Measurements from ENCODE around the gene ZMYND10.

The ZMYND10 gene

DNA sequence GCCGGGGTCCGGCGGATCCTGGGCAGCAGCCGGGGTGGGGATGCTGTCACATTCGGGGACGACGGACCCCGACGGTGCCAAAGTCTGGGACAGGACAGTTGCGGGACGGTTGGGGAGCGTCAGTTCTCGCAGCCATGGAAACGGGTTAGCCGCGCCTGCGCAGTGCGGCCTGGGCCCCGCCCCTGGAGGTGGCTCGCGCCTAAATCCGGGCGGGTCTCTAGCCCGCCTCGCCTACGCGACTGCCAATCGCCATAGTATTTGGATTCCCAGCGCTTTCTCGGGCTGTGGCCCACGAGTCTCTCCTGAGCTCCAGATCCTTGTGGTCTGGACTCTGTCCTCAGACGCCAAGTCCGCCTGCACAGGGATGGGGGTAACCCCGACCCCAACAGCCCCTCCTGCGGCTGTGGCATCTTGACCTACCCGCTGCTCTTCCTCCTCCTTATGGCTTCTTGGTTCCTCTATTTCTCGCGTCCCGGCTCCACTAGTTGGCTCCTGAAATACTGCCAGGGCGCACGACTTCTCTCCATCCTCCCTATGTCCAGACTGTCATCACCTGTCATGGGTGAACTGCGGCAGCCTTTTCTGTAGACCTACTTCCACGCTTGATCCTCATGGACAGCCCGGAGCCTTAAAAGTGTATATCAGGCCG lies at the start of gene ZMYND10:
Gene ZMYND10, minus strand, starts transcription at position 147 of the 649 bp plus-strand sequence. CDS start 153 bp downstream, outside the sequence.
- DNase-seq: peak; percentile 76 to 79

DNA sequence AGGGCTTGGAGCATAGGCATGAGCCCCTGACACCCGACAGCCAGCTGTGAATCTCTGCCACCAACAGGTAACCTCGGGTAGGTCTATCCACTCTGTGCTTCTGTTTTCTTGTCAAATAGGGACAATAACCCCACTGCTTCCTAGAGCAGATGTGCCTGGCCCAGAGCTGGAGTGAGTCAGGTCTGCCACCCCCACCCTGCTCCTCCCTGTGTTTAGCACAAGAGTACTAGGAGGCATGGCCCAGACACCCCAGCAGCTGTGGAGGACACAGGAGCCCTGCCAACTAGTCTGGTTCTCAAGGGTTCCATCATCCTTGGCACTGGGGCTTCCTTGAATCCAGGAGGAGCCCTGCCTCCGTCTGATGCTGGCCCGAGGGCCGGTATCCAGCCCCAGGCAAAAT lies 47.5 kb upstream of the ZMYND10 start:
- no peak for DNase-seq

DNA sequence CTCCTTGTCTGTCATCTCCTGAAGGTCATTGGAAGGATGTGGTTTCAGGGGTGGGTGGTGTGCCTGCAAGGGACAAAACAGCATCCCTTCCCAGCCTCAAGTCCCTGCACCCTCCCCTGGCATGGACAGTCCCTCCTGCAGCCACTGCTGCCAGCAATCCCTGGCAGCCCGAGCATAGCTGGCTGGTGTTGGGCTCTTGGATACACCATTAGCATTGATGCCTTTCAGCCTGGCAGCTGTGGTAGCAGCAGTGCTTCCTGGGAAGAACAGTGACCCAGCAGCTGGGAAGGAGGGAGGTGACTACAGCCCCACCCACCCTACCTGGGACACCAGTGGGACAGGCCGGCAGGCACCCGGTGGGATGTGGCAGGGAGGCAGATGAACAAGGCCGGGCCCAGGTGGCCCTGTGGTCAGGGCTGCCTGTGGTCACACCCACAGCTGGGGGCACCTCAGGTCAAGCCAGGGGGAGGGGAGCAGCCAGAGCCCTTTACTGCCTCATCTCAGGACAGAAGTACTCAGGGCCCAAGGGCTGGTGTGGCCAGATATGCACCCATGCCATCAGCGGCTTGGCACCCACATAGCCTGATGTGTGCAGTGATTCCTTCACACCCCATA lies 46.7 kb upstream of the ZMYND10 start:
- no peak for DNase-seq

DNA sequence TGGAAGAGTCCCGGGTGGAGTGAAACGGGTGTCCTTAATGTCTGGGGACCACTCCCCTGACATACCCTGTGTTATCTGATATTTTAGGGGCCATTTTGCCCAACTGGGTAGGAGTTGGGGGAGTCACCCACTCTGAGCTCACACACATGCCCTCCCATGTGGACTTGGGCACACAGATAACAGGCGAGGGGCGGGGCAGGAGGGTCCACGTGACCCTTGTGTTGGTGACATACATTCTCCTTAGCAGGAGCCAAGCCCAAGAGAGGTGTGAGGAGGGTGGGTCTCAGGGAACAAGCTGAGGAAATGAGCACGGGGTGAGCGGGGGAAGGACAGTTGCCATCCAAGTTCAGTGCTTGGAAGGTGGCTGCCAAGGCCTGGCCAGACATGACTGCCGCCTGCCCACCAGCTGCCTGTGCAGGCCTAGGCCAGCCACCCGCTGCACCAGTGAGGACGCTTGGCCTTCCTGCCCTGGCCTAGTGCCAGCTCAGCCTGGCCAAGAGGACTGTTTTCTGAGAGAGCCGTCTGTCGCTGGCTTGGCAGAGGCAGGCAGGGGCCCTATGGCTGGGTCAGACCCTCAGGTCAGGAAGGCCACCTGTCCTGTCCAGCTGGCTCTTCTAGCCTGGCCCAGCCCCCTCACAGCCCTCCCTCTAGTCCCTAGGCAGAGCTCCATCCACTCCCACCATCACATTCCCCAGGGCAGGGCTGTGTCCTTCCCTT lies 45.1 kb upstream of the ZMYND10 start:
- DNase-seq: no peak

DNA sequence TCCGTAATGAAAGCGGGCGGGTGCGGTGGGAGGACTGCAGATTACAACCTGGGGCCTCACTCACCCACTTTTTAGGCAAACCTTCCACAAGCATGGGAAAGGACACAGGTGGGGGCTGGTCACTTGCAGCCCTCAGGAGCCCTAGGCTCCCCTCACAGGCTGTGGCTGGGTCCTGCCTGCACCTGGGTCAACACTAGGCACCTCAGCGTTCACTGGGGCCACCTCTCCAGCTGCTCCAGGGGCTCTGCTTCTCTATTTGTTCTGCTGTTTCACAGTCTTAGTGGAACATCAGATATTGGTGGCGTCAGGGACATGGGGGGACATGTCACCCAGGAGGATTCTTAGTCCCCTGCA lies 43.9 kb upstream of the ZMYND10 start:
- DNase-seq: no peak

DNA sequence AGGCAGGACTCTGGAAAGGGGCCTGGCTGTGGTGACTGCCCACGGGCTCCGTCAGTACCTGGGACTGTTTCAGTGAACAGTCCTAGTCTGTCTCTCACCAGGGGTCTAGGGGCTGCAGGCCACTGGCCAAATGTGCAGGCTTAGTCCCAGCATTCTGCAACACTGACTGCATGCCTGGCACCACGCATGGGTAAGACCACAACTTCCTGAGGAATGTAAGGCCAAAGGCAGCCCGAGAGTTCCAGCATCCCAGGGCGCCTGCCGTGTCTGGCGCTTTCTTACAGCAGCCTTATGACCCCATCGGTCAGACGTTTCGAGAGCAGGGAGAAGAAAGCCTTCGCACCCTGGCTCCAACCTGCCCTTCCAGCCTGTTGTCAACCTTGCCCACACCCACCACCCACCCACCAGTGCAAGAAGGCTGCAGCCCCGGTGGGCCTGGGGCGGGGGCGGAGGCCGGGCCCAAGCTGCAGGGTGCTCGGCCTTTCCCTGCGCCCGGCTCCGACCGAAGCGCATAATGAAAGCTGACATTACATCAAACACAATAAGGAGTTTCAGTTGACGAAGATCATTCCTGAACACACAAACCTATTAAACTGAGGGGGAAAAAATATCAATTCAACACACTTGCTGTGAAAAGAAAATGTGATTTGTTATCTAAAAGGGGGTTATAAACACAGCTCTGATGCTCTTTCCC lies 43.3 kb upstream of the ZMYND10 start:
- no peak for DNase-seq

DNA sequence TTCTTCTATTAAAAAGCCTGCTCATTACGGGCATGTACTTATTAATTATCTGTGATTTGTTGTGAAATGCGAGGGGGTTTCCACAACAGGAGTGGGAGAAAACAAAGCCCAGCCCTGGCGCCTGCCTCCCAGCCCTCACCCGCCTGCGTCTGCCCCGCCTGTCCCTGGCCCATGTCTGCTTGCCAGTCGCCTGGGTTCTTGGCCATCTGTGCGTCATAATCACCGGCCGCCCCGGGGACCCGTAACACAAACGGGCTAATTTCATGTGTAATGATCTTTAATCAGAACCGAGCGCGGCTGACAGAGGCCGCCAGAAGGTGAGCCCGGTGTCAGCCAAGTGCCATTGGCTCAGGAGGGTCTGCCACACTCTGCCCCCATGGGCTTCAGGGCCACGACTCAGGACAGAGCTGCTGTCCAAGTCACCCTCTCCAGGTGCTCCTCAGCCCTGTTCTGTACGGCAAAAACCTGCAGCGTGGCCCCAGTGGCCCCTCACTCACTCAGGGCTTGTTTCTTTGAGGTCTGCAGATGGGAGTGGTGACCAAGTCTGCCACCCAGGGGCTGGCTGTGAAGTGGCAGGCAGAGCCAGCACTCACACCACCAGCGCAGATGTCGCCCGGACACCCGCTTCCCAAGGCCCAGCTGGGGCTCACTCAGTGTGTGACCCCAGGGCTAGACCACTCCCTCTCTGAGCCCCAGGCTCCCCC lies 42.6 kb upstream of the ZMYND10 start:
- DNase-seq: no peak

DNA sequence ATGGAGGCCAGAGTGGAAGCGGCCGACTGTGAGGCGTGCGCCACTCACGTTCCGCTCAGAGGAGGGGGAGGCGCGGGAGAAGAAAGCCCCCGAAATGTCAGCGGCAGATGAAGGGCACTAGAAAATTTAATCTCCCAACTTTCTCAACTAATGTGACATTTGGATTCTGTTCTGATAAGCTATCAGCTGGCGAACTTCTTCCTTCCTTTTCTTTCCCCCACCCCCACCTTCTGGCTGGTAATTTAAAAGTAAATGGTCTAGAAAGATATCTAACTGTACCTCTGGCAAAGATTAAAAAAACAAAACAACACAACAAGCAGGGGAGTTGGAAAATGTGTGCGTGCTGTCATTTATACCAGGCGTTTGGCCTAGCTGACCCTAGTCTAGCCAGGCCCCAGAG lies 40.2 kb upstream of the ZMYND10 start:
- no peak for DNase-seq

DNA sequence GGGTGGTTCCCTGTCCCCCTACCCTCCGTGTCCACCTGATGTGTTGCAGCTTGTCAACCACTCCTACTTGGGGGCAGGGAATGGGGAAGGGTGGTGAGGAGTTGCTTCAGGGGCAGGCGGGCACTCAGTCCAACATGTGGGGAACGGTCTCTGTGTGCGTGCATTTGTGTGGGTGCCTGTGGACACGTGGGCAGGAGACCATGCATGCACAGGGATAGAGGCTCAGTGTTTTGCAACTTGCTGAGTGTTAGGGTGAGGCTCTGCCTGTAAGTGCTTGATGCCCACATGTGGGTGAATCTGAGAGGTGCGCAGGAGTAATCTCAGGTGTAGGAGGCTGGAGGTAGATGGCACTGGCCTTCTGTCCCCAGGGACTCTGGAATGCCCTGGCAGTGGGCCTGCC lies 38.2 kb upstream of the ZMYND10 start:
- DNase-seq: no peak

DNA sequence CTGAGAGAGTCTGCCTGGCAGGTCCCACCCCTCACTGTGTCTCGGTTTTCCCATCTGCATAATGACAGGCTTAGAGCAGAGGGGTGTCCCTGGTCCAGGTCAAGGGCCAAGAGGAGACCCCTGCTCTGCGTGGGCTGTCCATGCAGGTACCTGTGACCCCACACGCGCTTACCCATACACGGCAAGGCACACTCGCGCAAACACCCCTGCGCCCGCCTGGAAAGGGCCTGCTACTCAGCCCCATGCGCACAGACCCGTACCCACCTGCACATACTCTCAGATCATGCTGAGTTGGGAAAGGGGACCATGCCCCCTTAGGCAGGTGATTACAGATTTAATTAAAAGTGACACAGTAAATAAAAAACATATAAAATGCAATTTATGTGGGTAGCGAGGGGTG lies 37.2 kb upstream of the ZMYND10 start:
- no peak for DNase-seq

DNA sequence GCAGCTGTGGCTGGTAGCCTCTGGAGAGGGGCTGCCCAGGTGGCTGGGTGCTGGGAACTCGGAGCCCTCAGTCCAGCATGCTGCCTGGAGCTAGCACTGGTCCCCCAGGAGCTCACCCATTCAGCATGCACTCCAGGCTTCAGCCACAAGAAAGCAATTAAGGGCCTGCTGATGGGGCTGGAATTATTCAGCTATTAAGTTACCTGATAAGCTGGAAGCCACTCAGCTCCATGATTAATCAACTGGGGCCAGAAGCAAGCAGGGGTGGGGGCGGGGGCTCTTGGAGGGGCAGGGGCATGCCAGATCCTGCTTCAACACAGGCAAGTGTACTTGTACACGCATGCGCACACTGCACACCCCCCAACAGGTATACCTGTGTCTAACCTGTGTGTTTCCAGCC lies 35.9 kb upstream of the ZMYND10 start:
- DNase-seq: no peak

DNA sequence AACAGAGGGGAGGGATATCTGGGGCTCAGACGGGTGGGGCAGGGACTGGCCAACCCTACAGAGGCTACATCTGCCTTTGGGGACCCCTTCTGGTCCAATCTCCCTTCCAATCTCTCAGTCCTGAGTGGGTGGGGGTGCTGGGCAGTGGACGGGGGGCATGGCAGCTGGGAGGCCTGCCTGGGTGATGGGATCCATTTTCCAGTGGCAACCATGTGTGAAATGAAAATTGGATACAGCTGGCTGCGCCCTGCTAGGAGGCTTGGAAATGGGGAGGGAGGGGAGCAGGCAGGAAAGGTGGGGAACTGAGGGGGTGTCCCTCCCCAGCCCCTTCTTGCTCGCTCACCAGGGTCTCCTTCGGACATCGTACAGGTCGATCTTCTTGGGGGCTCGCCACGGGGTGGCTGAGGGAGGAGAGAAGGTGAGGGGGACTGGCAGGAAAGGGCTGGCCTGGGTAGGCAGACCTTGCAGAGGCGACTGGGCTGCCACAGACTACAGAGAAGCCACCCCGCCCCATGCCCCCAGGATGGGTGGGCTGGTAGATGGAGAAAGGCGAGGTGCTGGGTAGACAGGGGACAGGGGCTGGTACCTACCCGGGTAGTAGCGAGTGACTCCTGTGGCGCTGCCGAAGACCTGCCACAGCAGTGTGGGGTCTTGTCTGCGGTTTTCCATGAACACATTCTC lies 35.0 kb upstream of the ZMYND10 start:
- DNase-seq: no peak

DNA sequence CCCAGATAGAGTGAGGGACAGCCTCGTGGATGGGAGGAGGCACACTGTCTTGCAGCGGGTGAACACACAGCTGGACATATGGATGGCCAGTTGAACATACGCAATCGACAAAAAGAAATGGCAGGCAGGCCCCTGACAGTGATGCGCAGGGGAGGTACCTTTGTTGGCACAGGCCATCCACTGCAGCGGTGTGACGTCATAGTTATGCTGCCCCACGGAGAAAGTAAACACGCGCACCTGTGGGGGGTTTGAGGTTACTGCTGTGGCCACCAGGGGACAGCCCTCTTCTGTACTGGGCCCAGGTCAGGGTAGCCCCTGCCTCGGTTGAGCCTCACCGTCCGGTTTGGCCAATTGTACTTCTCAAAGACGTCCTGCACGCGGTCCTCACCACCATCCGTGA lies 33.2 kb upstream of the ZMYND10 start:
- no peak for DNase-seq

DNA sequence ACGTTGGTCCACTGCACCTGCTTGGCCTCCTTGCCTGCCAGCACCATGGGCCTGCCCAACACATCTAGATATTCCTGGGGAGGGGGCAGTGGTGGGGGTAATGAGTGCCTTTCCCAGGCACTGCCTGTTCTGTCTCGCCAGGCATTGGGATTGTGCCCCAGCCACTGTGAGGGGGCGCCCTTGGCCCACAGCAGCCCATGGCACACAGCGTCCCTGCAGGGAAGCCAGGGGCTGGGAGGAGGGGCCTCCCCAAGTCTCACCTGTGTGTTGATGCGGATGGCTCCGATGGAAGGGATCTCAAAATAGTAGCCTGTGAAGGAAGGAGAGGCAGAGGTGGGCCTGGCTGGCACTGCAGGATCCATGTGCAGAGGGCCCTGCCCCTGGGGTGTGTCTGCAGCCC lies 32.5 kb upstream of the ZMYND10 start:
- no peak for DNase-seq

DNA sequence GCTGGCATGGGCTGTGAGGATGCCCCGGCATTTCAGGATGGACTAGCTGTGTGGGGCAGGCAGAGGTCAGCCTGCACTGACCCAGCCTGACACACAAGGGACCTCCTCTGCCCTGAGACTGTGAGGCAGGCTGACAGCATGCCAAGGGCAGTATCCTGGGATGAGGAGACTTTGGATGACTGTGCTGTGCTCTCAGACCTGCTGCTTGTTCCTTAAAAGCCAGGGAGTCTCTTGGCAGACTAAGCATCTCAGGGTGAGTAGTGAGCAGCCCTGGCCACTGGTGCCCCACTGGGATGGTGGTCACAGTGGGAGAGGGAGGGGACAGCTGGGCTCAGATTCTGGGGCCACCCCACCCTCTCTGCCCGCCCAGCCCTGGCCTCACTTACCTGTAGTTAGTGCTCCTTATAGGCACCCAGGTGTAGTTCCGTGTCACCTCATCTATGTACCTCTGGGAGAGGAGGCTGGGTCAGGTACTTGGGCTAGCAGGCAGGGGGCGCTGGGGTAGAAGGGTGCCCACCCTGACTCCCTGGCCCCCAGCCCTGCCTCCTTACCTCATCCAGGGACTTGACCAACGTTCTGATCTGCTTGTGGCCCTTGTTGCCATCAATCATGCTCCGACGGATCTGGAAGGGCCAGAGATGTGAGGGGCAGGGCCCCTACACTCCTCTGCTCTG lies 29.9 kb upstream of the ZMYND10 start:
- no peak for DNase-seq

DNA sequence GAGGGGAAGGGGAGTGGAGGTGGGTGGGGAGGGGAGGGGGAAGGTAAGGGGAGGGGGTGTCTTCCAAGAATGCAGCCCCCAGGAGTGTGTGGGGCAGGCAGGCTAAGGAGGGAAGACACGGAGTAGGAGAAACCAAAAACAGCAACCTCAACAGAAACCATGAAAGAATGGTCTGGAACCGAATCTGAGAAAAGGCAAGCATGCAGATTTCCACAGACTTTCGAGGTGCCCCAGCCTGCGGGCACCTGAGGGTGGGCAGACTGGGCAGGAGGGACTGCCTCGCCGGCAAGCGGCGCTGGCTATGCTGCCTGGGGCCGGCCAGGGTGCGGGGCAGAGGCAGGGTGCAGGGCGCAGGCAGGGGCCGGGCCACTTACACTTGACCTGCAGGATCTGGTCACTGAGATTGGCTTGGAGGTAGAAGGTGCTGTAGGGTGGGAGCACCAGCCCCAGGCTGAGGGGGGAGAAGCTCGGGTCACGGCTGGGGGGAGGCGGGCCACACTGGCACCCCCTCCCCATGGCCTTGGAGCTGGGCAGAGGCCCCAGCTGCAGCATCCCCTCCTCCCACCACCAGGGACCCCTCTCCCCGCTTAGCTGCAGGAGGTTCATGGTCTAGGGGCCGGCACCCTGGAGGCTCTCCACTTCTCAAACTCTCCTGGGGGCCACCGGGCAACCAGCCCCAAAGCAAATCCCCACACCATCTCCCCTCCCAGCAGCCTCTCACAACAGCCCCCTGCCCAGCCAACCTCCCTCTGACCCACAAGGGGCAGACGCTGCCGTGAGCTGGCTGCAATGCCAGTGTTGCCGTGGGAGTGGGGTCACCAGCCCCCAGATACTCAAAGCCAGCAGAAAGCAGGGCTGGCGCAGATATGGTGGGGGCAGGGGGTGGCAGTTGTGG lies 29.1 kb upstream of the ZMYND10 start:
- DNase-seq: no peak

DNA sequence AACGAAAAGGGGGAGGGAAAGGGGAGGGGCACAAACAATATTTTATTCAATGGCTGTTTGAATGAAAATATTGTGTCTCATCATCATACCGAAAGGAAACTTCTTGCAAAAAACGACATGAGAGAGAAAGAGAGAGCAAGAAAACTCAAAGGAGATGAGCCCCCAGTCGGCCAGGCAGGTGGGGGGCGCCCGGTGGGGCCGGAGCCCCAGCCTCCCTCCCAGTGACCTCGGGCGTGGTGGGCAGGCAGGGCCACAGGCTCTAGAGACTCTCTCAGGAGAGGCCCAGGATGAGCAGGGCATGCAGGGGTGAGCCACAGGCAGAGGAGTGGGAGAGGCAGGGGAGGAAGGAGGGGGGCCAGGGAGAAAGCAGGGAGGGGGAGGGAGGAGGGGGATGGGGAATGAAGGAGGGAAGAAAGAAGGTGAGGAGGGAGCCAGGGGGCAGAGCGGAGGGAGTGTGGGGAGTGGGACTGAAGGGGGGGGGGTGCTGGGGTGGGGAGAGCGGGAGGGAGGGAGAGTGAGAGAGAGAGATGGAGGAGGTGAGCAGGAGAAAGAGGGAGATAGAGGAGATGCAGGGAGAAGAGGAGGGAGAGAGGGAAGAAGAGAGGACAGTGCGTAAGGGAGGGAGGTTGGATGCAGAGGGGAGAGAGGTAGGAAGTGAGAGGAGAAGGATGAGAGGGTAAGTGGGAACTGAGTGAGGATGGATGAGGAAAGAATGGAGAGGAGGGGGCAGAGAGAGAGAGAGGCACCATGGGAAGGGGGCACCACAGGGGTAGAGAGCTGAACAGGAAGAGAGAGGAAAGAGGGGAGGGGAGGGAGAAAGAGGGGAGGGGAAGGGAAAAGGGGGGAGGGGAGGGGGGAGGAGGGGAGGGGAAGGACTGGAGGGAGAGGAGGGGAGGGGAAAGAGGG lies 27.9 kb upstream of the ZMYND10 start:
- DNase-seq: no peak

DNA sequence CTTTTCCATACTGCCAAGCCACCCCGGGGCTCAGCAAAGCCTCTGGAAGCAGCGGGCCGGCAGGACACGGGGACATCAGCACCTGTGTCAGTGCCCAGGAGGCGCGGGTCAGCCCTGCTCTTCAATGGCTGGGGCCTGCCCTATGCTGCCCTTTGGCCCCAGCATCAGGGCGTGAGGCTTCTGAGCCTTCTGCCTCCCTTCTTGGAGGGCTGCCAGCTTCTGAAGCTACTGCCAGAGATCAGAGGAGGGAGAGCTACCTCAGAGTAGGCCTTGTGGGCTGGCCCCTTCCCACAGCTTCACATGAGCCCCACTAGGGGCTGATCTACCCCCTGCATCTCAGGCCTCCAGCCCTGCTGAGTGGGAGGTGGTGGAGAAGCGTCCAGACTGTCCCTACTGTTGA lies 26.8 kb upstream of the ZMYND10 start:
- DNase-seq: no peak

DNA sequence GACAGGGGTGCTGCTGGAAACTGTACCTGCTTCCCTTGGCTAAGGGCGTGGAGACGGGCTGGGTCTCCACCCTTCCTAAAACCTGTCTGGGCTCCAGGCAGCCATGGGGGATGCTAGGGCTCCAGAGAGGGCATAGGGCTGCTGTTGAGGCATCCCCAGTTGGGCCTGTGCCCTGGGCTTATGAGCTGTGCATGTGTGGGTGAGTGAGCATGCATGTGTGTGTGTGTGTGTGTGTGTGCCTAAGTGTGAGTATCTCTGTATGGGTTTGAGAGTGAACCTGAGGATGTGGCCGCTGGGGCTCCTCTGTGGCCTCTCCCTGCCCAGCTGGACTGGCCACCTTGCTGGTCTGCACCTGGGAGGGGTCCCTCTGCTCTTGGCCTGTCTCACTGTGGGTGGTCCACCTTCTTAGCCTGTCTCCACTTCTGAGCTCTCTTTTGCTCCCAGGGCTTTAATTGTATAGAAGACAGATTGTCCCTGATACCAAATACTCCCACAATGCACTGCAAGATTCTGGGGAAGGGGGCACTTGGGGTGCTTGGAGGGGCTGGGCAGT lies 25.7 kb upstream of the ZMYND10 start:
- no peak for DNase-seq

DNA sequence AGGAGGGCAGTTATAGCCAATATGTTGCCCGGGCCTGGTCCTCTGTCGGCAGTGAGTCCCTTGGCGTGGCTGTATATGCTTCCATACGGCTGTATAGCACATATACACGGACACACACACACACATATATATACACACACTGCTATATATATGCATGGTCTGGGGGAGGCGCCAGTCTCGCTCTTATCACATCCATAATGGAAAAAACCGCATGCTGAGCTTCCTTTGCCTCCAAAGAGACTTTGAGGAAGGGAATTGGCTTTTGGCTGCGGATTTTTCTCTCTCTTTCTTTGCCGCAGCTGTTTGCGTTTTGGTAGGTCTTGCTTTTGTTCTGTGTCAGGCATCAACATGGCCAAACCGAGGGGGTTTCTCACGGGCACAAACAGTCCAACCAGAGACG lies 25.1 kb upstream of the ZMYND10 start:
- DNase-seq: no peak
